ENCODE results near the gene SRR.

DNA sequence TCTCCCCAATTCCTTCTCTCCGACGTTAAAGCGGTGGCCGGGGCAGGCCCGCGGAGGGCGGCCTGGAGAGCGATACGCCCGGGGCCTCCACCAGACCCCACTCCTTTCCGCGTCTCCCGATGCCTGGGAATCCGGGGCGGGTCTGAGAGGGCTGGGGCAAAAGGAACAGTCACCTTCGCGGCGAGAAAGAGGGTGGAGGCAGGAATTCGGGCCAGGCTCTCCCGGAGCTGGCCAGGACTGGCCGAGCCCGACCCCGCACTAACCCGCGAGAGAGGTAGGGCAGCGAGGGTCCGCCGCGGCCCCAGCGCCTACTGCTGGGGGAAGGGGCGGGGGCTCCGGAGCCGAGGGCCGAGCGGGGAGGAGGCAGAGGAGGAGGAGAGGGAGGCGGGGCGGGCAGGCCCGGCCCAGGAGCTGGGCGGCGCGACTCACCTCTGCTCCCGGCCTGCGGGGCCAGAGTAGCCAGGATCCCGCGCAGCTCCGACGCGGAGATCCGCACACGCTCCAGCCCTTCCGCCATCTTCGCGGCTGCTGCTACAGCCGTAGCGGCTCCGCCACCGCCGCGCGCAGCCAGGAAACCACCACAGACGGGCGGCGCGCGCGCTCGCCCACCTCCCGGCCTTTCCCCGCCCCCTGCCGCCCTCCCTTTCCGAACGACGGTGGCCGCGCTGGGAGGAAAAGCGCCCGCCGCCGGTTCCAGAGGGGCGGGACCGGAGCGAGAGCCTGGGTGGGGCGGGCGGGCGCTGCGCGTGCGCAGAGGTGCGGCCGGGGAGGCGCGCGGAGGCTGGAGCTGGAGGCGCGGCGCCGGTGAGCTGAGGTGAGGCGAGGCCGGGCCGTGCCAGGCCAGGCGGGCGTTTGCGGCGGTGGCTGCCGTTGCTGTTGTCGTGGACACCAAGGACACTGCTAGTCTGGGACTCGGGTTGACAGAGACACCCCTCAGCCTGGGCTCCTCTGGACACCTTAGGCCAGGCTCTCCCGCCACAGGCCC lies at the start of gene SRR, which contains the start of gene SMG6:
- no peak for TF ChIP-seq CHD2 (IDR thresholded peaks at IDR 0.05; ENCODE audit: low read depth, low read length)
- no peak for TF ChIP-seq TCF7 (IDR thresholded peaks at IDR 0.05; ENCODE audit: borderline replicate concordance)
- TF ChIP-seq SMAD1 (IDR thresholded peaks at IDR 0.05; ENCODE audit: low read depth, low read length, partially characterized antibody) = no peak
- no peak for TF ChIP-seq ZNF121 (CRISPR knock-in tag; conservative IDR thresholded peaks at IDR 0.05)
- TF ChIP-seq RFX7 (CRISPR knock-in tag; IDR thresholded peaks at IDR 0.05) = no peak
- TF ChIP-seq RAD21 (CRISPR knock-in tag; conservative IDR thresholded peaks at IDR 0.05 in 1 of 2, IDR thresholded peaks at IDR 0.05 in 1 of 2) = no peak
- TF ChIP-seq TAF1 (IDR thresholded peaks at IDR 0.05; ENCODE audit: control insufficient read depth, extremely low read depth, insufficient read depth, low read length, severe bottlenecking) = peak; percentile 57
- TF ChIP-seq ZNF239 (CRISPR knock-in tag; IDR thresholded peaks at IDR 0.05) = no peak
